ENCODE results near the gene CADM2.

CADM2 gene

GRCh38 chr3:85780806-85781205, 822.0 kb downstream of the CADM2 start:
- Mint-ChIP-seq H3K36me3 (ENCODE audit: low read depth) (no peaks in the 10 kb centered on the region), H3K4me3 (no peak overlapping the region), H3K4me1 (ENCODE audit: low read depth) (no peaks in the 10 kb centered on the region), H3K27ac (no peak overlapping the region), H3K27me3 (ENCODE audit: low read depth) (no peaks in the 10 kb centered on the region), H3K9me3 (peaks cover 11% of the 10 kb centered on the region)
- no peak for DNase-seq (ENCODE audit: low spot score)

- H3K27ac Mint-ChIP-seq, result no peak overlapping the region
- no peaks in the 10 kb centered on the region for H3K27me3 Mint-ChIP-seq (ENCODE audit: low read depth)
- no peak for DNase-seq (ENCODE audit: low spot score)
- H3K4me3 Mint-ChIP-seq, result no peak overlapping the region
- H3K9me3 Mint-ChIP-seq, result peaks cover 11% of the 10 kb centered on the region
- H3K4me1 Mint-ChIP-seq (ENCODE audit: low read depth), result no peaks in the 10 kb centered on the region
- no peaks in the 10 kb centered on the region for H3K36me3 Mint-ChIP-seq (ENCODE audit: low read depth)
Measured at GRCh38 chr3:85781806-85782205, 823.0 kb downstream of the CADM2 start.

- no peaks in the 10 kb centered on the region for H3K27me3 Mint-ChIP-seq (ENCODE audit: low read depth)
- H3K9me3 Mint-ChIP-seq, result peaks cover 8% of the 10 kb centered on the region
- no peak for DNase-seq (ENCODE audit: low spot score)
- H3K4me1 Mint-ChIP-seq (ENCODE audit: low read depth), result no peaks in the 10 kb centered on the region
- H3K4me3 Mint-ChIP-seq, result no peak overlapping the region
- H3K36me3 Mint-ChIP-seq (ENCODE audit: low read depth), result no peaks in the 10 kb centered on the region
- no peak overlapping the region for H3K27ac Mint-ChIP-seq
Measured at GRCh38 chr3:85783291-85783690, 824.5 kb downstream of the CADM2 start.

GRCh38 chr3:85785766-85786165, 827.0 kb downstream of the CADM2 start:
- Mint-ChIP-seq H3K27me3 (ENCODE audit: low read depth) (no peaks in the 10 kb centered on the region), H3K9me3 (peaks cover 8% of the 10 kb centered on the region), H3K4me3 (no peak overlapping the region), H3K36me3 (ENCODE audit: low read depth) (no peaks in the 10 kb centered on the region), H3K4me1 (ENCODE audit: low read depth) (no peaks in the 10 kb centered on the region), H3K27ac (no peak overlapping the region)
- no peak for DNase-seq (ENCODE audit: low spot score)

- Mint-ChIP-seq H3K4me1 (ENCODE audit: low read depth) (no peaks in the 10 kb centered on the region), H3K27me3 (ENCODE audit: low read depth) (no peaks in the 10 kb centered on the region), H3K36me3 (ENCODE audit: low read depth) (no peaks in the 10 kb centered on the region), H3K4me3 (no peak overlapping the region), H3K9me3 (peaks cover 13% of the 10 kb centered on the region), H3K27ac (no peak overlapping the region)
- DNase-seq (ENCODE audit: low spot score), result no peak
Measured at GRCh38 chr3:85790445-85791030, 831.7 kb downstream of the CADM2 start.

- no peak for DNase-seq (ENCODE audit: low spot score)
- Mint-ChIP-seq H3K9me3 (peaks cover 25% of the 10 kb centered on the region), H3K27me3 (ENCODE audit: low read depth) (no peaks in the 10 kb centered on the region), H3K4me1 (ENCODE audit: low read depth) (no peaks in the 10 kb centered on the region), H3K4me3 (no peak overlapping the region), H3K36me3 (ENCODE audit: low read depth) (no peaks in the 10 kb centered on the region), H3K27ac (no peak overlapping the region)
Measured at GRCh38 chr3:85796140-85796539, 837.4 kb downstream of the CADM2 start.

- Mint-ChIP-seq H3K4me1 (ENCODE audit: low read depth) (no peaks in the 10 kb centered on the region), H3K27ac (no peak overlapping the region), H3K27me3 (ENCODE audit: low read depth) (no peaks in the 10 kb centered on the region), H3K36me3 (ENCODE audit: low read depth) (no peaks in the 10 kb centered on the region), H3K9me3 (peaks cover 15% of the 10 kb centered on the region), H3K4me3 (no peak overlapping the region)
- DNase-seq (ENCODE audit: low spot score), result no peak
Measured at GRCh38 chr3:85800676-85801075, 841.9 kb downstream of the CADM2 start.

- no peaks in the 10 kb centered on the region for H3K27me3 Mint-ChIP-seq (ENCODE audit: low read depth)
- H3K27ac Mint-ChIP-seq, result no peak overlapping the region
- H3K4me3 Mint-ChIP-seq, result no peak overlapping the region
- H3K36me3 Mint-ChIP-seq (ENCODE audit: low read depth), result no peaks in the 10 kb centered on the region
- H3K9me3 Mint-ChIP-seq, result peaks cover 15% of the 10 kb centered on the region
- DNase-seq (ENCODE audit: low spot score), result no peak
- H3K4me1 Mint-ChIP-seq (ENCODE audit: low read depth), result no peaks in the 10 kb centered on the region
Measured at GRCh38 chr3:85801955-85802354, 843.2 kb downstream of the CADM2 start.

GRCh38 chr3:85808755-85809154, 850.0 kb downstream of the CADM2 start:
- Mint-ChIP-seq H3K4me1 (ENCODE audit: low read depth) (no peaks in the 10 kb centered on the region), H3K4me3 (no peak overlapping the region), H3K9me3 (peaks cover 7% of the 10 kb centered on the region), H3K36me3 (ENCODE audit: low read depth) (no peaks in the 10 kb centered on the region), H3K27me3 (ENCODE audit: low read depth) (no peaks in the 10 kb centered on the region), H3K27ac (no peak overlapping the region)
- DNase-seq (ENCODE audit: low spot score), result no peak

- Mint-ChIP-seq H3K27ac (no peak overlapping the region), H3K4me1 (ENCODE audit: low read depth) (no peaks in the 10 kb centered on the region), H3K36me3 (ENCODE audit: low read depth) (no peaks in the 10 kb centered on the region), H3K9me3 (peaks cover 16% of the 10 kb centered on the region), H3K27me3 (ENCODE audit: low read depth) (no peaks in the 10 kb centered on the region), H3K4me3 (no peak overlapping the region)
- DNase-seq (ENCODE audit: low spot score), result no peak
Measured at GRCh38 chr3:85821130-85821756, 862.5 kb downstream of the CADM2 start.

GRCh38 chr3:85835857-85836440, 877.2 kb downstream of the CADM2 start:
- no peaks in the 10 kb centered on the region for H3K9me3 Mint-ChIP-seq
- no peaks in the 10 kb centered on the region for H3K27me3 Mint-ChIP-seq (ENCODE audit: low read depth)
- no peak for DNase-seq (ENCODE audit: low spot score)
- H3K4me3 Mint-ChIP-seq, result no peak overlapping the region
- H3K4me1 Mint-ChIP-seq (ENCODE audit: low read depth), result no peaks in the 10 kb centered on the region
- no peak overlapping the region for H3K27ac Mint-ChIP-seq
- no peaks in the 10 kb centered on the region for H3K36me3 Mint-ChIP-seq (ENCODE audit: low read depth)

GRCh38 chr3:85837402-85837801, 878.6 kb downstream of the CADM2 start:
- no peaks in the 10 kb centered on the region for H3K36me3 Mint-ChIP-seq (ENCODE audit: low read depth)
- H3K4me3 Mint-ChIP-seq, result no peak overlapping the region
- DNase-seq (ENCODE audit: low spot score), result no peak
- no peak overlapping the region for H3K27ac Mint-ChIP-seq
- H3K9me3 Mint-ChIP-seq, result peaks cover 5% of the 10 kb centered on the region
- H3K27me3 Mint-ChIP-seq (ENCODE audit: low read depth), result no peaks in the 10 kb centered on the region
- no peaks in the 10 kb centered on the region for H3K4me1 Mint-ChIP-seq (ENCODE audit: low read depth)

- no peak for DNase-seq (ENCODE audit: low spot score)
- H3K27ac Mint-ChIP-seq, result no peak overlapping the region
- no peaks in the 10 kb centered on the region for H3K4me1 Mint-ChIP-seq (ENCODE audit: low read depth)
- H3K36me3 Mint-ChIP-seq (ENCODE audit: low read depth), result no peaks in the 10 kb centered on the region
- H3K9me3 Mint-ChIP-seq, result peaks cover 6% of the 10 kb centered on the region
- H3K27me3 Mint-ChIP-seq (ENCODE audit: low read depth), result no peaks in the 10 kb centered on the region
- H3K4me3 Mint-ChIP-seq, result no peak overlapping the region
Measured at GRCh38 chr3:85838921-85839320, 880.1 kb downstream of the CADM2 start.

GRCh38 chr3:85842081-85842480, 883.3 kb downstream of the CADM2 start:
- H3K4me1 Mint-ChIP-seq (ENCODE audit: low read depth), result no peaks in the 10 kb centered on the region
- no peak overlapping the region for H3K27ac Mint-ChIP-seq
- H3K36me3 Mint-ChIP-seq (ENCODE audit: low read depth), result no peaks in the 10 kb centered on the region
- no peaks in the 10 kb centered on the region for H3K27me3 Mint-ChIP-seq (ENCODE audit: low read depth)
- no peak for DNase-seq (ENCODE audit: low spot score)
- H3K4me3 Mint-ChIP-seq, result no peak overlapping the region
- peaks cover 9% of the 10 kb centered on the region for H3K9me3 Mint-ChIP-seq

GRCh38 chr3:85846940-85847339, 888.2 kb downstream of the CADM2 start:
- H3K27ac Mint-ChIP-seq, result no peak overlapping the region
- no peaks in the 10 kb centered on the region for H3K27me3 Mint-ChIP-seq (ENCODE audit: low read depth)
- H3K4me1 Mint-ChIP-seq (ENCODE audit: low read depth), result no peaks in the 10 kb centered on the region
- H3K4me3 Mint-ChIP-seq, result no peak overlapping the region
- peaks cover 8% of the 10 kb centered on the region for H3K9me3 Mint-ChIP-seq
- no peak for DNase-seq (ENCODE audit: low spot score)
- H3K36me3 Mint-ChIP-seq (ENCODE audit: low read depth), result no peaks in the 10 kb centered on the region

Measured in T-helper 2 cell treated with Interferon-gamma antibody and Interleukin-4, amounts not matched to agents 5 μg/mL and 100 μg/mL, for 36 hours (primary cell).